GM12872 (cell line): Measurements from ENCODE around the gene ZNF644.

ENCODE experiments used
- CTCF ChIP-seq: IDR thresholded peaks from 3 replicates; pipeline ENCODE4 v1.5.1; 2011; ENCODE audit warnings: low read depth, mild to moderate bottlenecking, low read length, moderate library complexity; ENCODE audit not compliant: insufficient read depth

ZNF644 gene

DNA sequence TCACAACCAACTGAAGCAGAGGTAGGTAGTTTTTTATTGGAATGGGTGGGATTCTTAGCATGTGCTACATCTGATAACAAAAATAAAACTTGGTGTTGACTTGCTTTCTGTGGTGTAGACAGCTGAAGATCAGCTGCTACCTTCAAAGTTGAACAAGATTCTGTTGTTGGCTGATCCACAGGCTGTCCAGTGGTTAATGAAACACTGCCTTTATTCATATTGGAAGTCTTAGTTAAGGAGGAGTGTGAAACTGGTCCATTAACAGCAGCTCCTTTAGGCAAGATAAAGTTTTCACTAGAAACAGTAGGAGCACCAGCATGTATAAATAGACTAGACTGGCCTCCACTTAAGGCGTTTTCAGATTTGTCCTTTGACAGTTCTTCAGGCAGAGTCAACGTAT, 81.1 kb downstream of the ZNF644 start:
- no peak for TF ChIP-seq CTCF

DNA sequence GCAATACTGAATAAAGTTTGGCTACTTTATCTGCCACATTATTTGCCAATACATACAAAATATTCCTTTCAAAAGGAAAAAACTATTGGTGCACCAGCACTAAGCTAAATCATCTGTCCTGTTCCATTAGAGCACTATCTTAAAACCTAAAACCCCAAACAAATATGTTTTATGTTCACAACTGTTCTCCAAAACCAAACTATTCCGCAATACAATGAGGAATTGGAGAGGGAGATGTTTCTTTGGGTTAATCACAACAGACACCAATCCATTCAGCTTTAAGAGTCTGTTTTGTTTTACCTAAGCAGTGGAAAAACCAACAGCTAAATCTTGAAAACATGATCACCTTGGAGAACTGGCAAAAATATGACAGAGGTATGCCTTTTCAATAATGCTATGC, 85.1 kb downstream of the ZNF644 start:
- no peak for TF ChIP-seq CTCF

DNA sequence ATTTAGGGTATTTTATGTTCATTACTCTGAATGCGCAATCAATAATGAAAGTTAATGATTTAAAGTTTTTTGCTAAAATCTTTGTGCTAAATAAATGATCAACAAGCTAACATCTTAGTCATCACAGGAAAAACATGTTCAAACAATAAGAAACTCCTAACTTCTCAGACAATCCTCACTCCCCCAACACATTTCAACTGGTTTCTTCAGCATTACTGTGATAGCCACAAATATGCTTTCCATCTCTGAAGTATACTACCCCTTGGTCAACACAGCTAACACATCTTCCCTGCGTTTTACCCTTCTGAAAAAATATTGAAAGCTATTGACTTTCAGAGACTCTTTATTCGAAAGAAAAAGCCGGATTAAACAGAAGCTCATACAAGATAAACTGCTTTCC, 85.8 kb downstream of the ZNF644 start:
- no peak for TF ChIP-seq CTCF

- TF ChIP-seq CTCF = no peak
These were observed 94.9 kb downstream of the ZNF644 start for GRCh38 chr1:90926971-90927370.

DNA sequence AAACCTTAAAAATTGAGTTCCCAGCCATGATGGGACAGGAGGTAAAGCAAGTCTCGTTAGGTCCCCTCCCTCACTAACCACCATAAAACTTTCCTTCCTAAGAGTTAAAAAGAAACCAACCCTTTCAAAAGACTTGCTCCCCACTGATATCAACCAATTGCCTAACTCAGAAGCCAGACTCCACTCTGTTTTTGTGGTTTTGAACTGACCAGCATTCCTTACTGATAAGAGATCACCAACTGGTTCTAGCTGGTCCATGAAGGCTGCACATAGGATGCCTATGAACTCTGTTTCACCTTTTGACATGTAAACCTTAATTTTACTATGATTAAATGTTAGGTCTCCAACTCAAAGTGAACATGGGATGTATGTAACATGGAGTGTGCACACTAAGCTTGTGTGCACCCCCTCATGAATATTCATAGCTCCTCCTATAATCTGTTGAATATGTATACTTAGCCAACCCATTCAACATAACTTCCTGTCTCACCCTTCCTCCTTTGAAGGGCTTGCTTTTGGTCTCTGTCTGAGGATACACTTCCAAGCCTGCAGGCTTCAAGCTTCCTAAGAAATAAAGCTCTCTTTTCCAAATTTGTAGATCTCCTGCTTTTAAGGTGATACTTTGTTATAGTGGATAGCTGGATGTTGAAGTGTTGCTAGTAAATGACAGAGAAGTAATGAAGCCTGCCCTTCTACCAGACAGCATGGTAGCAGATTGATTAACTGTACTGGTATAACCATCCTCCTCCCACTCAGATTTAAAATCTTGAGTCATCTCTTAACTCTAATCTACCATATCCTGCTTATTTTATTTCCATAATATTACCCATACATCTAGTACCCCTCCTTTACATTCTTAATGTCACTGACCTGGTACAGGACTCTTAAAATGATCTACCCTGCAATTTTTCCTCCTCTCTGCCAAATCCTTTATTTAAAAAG, 95.6 kb downstream of the ZNF644 start:
- no peak for TF ChIP-seq CTCF

DNA sequence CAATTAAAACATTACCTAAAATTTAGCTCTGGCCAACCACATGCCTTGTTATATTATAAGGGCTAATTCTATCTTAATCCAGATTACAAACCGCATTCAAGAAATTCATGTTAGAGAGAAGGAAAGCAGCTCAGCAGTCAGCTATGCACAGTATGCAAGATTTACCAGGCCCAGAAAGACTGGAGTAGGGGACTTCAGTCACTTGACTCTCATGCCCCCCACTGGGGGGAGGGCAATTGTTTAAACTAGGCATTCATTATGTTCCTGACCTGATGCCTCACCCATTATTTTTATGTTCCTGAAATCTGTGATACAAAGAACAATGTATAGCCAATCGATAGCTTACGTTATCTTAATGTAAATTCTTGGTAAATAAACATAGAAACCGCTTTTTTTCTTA, 96.9 kb downstream of the ZNF644 start:
- TF ChIP-seq CTCF = no peak

GRCh38 chr1:90922996-90923395, 98.8 kb downstream of the ZNF644 start:
- no peak for TF ChIP-seq CTCF
